Measurements from ENCODE around the gene PDZD8.

DNA sequence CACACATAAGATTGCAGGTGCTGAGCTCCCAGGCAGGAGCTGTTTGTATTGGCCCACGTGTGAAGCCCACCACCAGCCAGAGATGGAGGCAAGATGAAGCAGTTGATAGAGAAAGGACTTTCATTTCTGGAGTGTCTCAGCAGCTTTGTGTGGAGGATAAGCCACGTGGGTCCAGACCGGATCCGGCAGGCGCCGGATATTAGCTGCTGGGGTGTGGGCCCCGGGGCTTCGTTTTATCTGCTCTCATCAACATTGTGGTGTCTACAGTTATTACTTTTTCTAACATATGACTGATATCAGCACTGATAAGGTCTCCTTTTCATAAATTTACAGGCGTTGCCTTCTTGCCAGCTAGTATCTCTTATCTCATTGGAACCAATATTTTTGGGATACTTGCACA is 108.8 kb downstream of the PDZD8 start:
- TF ChIP-seq, protein P1, sequence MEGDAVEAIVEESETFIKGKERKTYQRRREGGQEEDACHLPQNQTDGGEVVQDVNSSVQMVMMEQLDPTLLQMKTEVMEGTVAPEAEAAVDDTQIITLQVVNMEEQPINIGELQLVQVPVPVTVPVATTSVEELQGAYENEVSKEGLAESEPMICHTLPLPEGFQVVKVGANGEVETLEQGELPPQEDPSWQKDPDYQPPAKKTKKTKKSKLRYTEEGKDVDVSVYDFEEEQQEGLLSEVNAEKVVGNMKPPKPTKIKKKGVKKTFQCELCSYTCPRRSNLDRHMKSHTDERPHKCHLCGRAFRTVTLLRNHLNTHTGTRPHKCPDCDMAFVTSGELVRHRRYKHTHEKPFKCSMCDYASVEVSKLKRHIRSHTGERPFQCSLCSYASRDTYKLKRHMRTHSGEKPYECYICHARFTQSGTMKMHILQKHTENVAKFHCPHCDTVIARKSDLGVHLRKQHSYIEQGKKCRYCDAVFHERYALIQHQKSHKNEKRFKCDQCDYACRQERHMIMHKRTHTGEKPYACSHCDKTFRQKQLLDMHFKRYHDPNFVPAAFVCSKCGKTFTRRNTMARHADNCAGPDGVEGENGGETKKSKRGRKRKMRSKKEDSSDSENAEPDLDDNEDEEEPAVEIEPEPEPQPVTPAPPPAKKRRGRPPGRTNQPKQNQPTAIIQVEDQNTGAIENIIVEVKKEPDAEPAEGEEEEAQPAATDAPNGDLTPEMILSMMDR (IDR thresholded peaks at IDR 0.05): no peak
- no peak for TF ChIP-seq POLR2A (IDR thresholded peaks at IDR 0.05)

Data from right lobe of liver (tissue), 4 donors.